ENCODE data around the gene GPR50.

GPR50 gene

DNA sequence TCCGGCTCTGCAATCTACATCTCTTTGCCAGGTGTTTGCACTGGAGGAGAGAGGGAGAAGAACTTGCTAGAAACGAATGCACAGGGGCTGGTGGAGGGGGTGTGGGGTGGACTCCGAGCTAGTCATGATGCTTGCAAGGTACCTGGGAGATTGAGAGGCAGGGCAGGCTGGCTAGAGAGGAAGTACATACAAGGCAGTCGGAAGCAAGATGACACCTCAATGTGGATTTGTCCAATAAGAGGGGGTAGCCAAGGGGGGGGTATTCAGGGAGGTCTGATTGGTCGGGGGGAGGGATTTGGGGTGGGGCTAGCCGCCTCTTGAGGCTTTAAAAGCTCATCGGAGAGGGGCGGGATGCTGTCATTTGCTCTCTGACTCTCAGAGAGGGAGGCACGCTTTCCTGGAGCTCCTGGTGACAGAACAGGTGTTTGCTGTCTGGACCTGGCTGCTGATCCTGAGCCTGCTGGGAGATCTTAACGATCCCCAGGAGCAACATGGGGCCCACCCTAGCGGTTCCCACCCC lies at the start of gene GPR50:
Gene GPR50 (plus strand): TSS at position 354 of the 520 bp plus-strand sequence. CDS start 138 bp downstream, at position 492.
- DNase-seq (ENCODE audit: low read depth): no peak

DNA sequence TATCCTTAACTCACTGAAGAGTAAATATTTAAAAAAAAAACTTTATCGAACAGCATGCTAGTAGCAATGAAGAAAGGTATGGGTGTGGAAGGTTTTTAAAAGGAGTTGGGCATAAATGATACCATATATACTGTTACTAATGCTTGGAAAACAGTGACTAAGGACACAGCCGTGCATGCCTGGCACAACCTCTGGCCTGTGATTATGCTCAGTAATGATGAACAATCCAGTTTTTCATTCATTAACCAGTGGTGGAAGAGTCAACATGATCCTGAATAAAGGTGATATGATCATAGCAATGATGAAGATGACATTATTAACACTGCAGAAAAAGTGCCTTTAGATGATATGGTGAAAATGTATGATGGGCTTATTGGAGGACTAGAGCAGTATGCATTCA lies 43.9 kb upstream of the GPR50 start:
- DNase-seq (ENCODE audit: low read depth): no peak

DNA sequence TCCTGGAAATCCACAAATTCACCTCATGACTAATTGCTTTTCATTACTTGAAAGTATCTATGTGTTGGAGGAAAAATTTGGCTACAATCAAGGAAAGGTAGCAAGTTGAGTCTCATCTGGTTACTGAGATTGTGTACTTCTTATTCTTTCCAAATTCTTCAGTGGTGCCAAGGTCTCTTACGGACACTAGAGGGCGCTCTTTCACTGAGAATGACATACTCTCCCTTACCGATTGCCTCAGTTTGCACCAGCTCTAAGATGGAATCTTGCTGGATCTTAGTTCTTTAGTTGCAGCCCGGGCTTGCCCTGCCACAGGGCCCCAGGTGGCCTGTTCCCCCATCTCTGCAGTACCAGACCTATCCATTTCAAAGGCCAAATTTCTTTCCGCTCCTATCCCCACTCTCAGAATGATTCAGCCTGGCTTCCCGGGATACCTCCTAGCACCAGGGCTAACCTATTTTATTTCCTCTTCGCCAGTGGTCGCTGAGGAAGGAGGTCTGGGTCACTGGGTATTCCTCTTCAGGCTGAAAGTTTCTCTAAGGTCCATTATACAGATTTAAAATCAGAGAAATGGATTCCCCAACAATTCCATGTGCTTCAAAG lies 24.6 kb upstream of the GPR50 start:
- peak; percentile 12 for DNase-seq (ENCODE audit: low read depth)

DNA sequence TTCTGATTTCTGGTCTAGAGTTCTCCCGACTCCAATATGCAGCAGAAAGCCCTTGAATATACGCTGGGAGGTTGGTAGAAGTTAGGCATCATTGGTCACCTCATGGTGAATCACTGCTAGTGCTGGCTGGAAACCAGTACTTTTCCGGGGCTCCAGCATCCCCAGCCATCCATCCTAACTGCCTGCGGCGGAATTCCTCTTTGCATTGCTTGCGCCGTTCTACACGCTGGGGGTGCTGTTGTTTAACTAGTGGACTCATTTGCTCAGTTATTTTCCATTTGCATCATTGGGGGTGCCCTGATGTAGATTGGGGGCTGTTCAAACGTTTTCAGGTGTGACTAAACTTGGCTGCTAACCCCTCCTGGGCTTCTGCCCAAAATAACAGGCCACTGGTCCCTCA lies 23.3 kb upstream of the GPR50 start:
- no peak for DNase-seq (ENCODE audit: low read depth)

DNA sequence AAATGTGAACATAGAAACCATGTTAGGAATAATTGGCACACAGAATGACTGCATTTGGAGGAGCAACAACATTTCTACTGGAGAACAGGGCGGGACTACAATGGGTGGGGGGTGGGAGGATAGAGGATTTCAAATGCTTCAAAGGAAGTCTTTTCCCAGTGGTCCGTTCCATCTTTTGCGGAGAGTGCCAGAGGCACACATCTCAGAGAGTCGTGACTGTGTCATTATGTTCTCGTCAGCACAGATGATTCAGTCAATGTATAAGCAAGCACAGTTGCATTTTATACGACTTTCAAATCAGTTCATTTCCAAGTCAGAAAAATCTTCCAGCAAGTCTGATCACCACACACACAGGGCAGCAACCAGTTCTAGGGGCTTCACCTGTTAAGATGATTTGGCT lies 22.7 kb upstream of the GPR50 start:
- DNase-seq (ENCODE audit: low read depth): no peak

- DNase-seq (ENCODE audit: low read depth): no peak
These were observed 21.1 kb upstream of the GPR50 start for GRCh38 chrX:151155234-151155633.

DNA sequence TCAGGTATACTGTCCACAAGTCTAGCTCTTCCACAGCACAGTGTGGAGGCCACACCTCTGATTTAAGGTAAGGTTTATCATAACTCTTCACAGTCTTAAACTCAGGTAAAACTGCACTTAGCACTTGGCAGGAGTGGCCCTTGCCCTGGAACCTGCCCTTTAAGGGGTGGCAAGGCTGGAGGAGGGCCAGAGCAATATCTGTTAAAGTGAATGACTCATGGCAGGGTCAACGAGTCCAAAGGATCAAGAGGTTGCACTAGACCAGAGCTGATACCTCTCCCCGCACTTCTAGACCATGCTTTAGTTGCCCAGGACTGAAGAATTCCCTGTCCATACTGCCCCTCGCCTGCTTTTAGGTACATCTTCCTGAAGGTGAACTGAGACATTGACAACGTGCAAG lies 14.7 kb upstream of the GPR50 start:
- DNase-seq (ENCODE audit: low read depth): no peak

- no peak for DNase-seq (ENCODE audit: low read depth)
These were observed 8.5 kb upstream of the GPR50 start for GRCh38 chrX:151167791-151168345.

- no peak for DNase-seq (ENCODE audit: low read depth)
These were observed 6.6 kb upstream of the GPR50 start for GRCh38 chrX:151169783-151170182.

DNA sequence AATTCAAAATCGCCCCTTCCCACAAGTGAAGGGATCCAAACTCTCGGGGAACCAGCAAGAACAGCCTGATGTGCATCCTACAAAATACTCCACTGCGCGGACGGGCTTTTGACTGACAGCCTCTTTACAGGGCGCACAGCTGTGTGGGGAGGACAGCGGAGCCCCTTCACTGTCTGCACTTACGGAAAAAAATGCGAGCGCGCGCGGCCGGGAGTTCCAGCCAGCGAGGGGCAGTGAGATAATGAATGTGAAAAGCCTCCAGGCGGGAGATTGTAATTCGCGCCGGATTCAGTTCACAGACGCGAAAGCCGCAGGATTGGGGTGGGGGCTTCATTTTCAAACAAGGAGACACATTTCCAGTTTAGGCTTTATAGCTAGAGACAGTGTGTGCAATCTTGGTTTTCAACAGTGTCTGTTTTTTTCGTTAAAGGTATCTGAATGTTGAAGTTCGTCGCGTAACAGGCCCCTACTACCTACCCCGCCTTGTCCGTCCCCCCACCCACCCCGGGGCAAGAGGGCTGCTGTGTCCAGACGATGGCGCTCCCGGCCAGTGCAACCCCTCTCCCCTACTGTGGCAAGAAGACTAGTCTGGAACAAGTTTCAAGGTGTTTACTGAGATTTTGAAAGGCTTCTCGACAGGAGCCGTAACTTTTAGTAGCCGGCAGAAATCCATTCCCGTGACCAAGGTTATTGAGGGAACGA lies 1.7 kb upstream of the GPR50 start:
- no peak for DNase-seq (ENCODE audit: low read depth)

DNA sequence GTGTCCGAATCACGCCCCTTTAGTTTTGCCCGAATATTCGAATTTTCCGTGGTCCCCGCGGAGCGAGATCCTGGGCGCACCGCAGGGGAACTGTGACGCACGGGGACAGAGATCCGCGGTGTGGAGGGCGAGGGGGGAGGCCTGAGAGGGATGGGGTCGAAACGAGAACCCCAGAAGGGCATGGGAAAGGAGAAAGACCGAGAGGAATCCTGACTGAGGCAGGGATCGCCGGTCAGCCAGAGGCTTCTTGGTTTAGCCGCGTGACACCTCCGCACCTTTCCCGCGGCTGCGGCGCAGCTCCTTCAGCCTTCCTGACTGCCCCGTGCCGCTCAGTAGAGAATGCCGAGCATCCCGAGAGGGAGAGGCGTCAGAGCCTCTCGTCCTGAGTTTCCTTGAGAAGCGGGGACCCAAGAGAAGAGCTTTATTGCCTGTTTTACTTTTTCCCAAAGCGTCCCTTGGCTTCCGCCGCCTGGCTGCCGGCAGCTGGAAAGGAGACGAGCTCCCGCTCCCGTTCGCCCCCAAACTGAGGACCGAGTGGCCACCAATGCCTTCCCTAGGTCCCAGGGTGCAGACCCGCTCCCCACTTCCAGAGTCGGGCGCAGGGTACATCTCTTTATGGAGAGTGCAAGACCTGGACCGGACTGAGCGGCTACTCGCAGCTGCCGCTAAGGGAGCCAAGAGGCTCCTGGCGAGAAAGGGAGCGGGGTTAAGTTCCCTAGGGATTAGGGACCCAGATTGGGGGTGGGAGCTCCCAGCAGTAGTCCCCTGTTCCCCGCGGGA lies 911 bp upstream of the GPR50 start:
- no peak for DNase-seq (ENCODE audit: low read depth)

- DNase-seq (ENCODE audit: low read depth): no peak
These were observed 1.0 kb downstream of the GPR50 start for GRCh38 chrX:151177141-151178027.

- no peak for DNase-seq (ENCODE audit: low read depth)
These were observed 2.4 kb downstream of the GPR50 start for GRCh38 chrX:151178746-151179145.

DNA sequence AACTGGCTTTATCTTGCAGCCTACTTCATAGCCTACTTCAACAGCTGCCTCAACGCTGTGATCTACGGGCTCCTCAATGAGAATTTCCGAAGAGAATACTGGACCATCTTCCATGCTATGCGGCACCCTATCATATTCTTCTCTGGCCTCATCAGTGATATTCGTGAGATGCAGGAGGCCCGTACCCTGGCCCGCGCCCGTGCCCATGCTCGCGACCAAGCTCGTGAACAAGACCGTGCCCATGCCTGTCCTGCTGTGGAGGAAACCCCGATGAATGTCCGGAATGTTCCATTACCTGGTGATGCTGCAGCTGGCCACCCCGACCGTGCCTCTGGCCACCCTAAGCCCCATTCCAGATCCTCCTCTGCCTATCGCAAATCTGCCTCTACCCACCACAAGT lies 4.0 kb downstream of the GPR50 start:
- no peak for DNase-seq (ENCODE audit: low read depth)

- DNase-seq (ENCODE audit: low read depth): no peak
These were observed 4.7 kb downstream of the GPR50 start for GRCh38 chrX:151181088-151181487.

DNA sequence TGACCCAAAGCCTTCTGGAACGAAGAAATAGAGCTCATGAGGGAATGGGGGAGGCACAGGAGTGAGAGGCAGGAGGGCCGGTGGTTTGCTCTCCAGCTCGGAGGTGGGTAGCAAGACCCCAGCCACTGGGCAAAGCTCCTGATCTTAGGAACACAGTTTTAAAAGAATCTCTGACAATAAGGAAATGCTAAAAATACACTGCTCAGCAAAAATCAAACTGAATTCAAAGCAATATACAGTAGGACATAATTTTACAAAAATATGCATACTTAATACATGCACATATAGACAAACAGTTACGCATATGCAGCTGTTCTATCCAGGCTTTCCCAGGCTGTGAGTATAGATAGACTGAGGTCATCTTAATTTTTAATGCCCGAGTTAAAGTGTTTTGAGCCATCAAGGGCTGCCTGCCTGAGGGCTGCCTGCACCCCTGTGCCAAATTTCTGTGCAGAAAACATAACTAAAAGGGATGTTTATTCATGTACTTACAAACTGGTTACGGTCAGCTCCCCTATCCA lies 6.9 kb downstream of the GPR50 start:
- no peak for DNase-seq (ENCODE audit: low read depth)

- DNase-seq (ENCODE audit: low read depth): no peak
These were observed 7.7 kb downstream of the GPR50 start for GRCh38 chrX:151183912-151184565.

GRCh38 chrX:151184705-151185104 lies 8.3 kb downstream of the GPR50 start:
- no peak for DNase-seq (ENCODE audit: low read depth)

- no peak for DNase-seq (ENCODE audit: low read depth)
These were observed 30.5 kb downstream of the GPR50 start for GRCh38 chrX:151206871-151207270.

DNA sequence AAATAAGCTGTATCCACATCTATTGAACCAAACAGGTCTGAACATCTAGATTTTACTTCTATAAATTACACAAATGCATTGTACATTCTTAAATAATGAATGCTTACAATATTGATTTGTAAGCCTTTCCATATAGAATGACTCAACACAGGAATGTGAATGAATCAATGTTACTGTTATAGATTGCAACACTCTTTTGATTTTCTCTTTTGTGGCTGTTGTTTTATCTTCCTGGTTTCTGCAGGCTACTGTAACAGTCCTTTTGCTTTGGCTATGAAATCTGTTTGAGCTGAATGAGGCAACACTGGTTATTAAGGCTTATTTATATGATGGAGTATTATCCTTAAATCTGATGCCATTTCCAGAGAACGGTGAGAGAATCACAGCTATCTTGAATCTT lies 49.5 kb downstream of the GPR50 start:
- no peak for DNase-seq (ENCODE audit: low read depth)

GRCh38 chrX:151226941-151227340 lies 50.6 kb downstream of the GPR50 start:
- DNase-seq (ENCODE audit: low read depth): no peak
